GM19455 (cell line): ENCODE data around the gene GPHB5.

Experiments used
- ATAC-seq: cut with Tn5 transposase; IDR thresholded peaks from one replicate; pipeline ENCODE4 v1.9.1; 2021; ENCODE audit not compliant: unreplicated experiment

GPHB5 gene

GRCh38 chr14:63266106-63266505, 52.6 kb downstream of the GPHB5 start:
- ATAC-seq, result no peak
